IPS DF 6.9 (cell line): ENCODE results near the gene INPP5A.

ENCODE experiments used
- DNase-seq: peaks from one replicate; pipeline ENCODE4 v3.0.0-alpha.2; 2013; ENCODE audit warnings: low read depth, low spot score
- H3K27ac ChIP-seq: one replicate; pipeline ENCODE4 v1.5.1; 2013; ENCODE audit warnings: low read length, control low read depth
- H3K27me3 ChIP-seq: 2 replicates; pipeline ENCODE4 v1.6.1; 2013; ENCODE audit warnings: mild to moderate bottlenecking, low read length; ENCODE audit not compliant: control insufficient read depth, insufficient read depth
- H3K36me3 ChIP-seq: 2 replicates; pipeline ENCODE4 v1.6.1; 2013; ENCODE audit warnings: low read length; ENCODE audit not compliant: control insufficient read depth, insufficient read depth
- H3K4me1 ChIP-seq: 2 replicates; pipeline ENCODE4 v1.6.1; 2013; ENCODE audit warnings: low read length; ENCODE audit not compliant: control insufficient read depth, insufficient read depth
- H3K4me3 ChIP-seq: 2 replicates; pipeline ENCODE4 v1.5.1; 2013; ENCODE audit warnings: mild to moderate bottlenecking, low read length
- H3K9me3 ChIP-seq: 2 replicates; pipeline ENCODE4 v1.6.1; 2013; ENCODE audit warnings: low read length, inconsistent platforms; ENCODE audit not compliant: control insufficient read depth, insufficient read depth
- WGBS: extraction: QIAGEN DNeasy Blood & Tissue Kit; methylation state at CpG from one replicate; pipeline ENCODE4 v1.1.7; 2013; ENCODE audit warnings: mixed read lengths, missing lambda C conversion rate; ENCODE audit not compliant: insufficient read length, insufficient coverage; 5-methylcytosine and 5-hydroxymethylcytosine counted together

The INPP5A gene

GRCh38 chr10:132809232-132810140, 271.9 kb downstream of the INPP5A start:
- DNase-seq: no peak
- Histone ChIP-seq H3K4me1 (peaks cover 3% of the 10 kb centered on the region; the same call in 1 of the 2 replicates), H3K4me3 (no peak overlapping the region), H3K27ac (no peak overlapping the region), H3K36me3 (no peaks in the 10 kb centered on the region), H3K9me3 (no peaks in the 10 kb centered on the region), H3K27me3 (no peaks in the 10 kb centered on the region)
- no CpG with 5 or more reads among the region's 38 CpGs for WGBS

DNA sequence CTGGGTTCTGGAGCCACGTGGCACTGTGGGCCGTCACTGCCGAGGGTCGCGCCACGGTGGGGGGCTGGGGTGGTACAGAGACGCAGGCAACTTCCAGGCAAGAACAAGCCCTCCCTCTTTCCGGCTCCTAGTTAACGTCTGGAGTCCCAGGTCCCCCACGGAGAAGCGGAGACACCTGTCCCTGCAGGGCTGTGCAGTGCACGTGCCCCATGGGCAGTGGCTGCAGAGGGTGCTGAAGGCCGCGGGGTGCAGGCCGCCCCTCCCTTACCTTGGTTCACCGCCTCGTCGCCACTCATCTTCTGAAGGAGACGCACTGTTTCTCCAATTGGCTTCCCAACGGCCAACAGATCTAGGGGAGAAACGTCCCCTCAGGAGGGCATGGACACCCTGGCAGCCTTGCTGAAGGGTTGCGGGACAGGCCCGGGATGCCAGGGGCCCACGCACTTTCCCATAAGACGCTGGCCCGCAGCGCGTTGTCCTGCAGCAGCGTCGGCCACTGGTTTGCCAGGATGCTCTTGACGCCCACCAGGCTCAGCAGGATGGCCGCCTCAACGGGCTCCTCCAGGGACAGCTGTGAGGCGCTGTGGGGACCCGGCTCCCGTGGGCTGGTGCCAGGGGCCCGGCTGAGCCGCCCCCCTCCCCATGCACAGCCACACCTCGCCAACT, 272.7 kb downstream of the INPP5A start:
- Histone ChIP-seq H3K36me3 (no peaks in the 10 kb centered on the region), H3K4me1 (peaks cover 3% of the 10 kb centered on the region; the same call in 1 of the 2 replicates), H3K9me3 (no peaks in the 10 kb centered on the region), H3K27ac (no peak overlapping the region), H3K27me3 (no peaks in the 10 kb centered on the region), H3K4me3 (no peak overlapping the region)
- DNase-seq: no peak
- no CpG with 5 or more reads among the region's 39 CpGs for WGBS

GRCh38 chr10:132810807-132811700, 273.5 kb downstream of the INPP5A start:
- WGBS: no CpG with 5 or more reads among the region's 33 CpGs
- no peak for DNase-seq
- no peaks in the 10 kb centered on the region for H3K36me3 ChIP-seq
- no peak overlapping the region for H3K4me3 ChIP-seq
- no peaks in the 10 kb centered on the region for H3K9me3 ChIP-seq
- H3K27ac ChIP-seq: no peak overlapping the region
- H3K27me3 ChIP-seq: no peaks in the 10 kb centered on the region
- peaks cover 3% of the 10 kb centered on the region; the same call in 1 of the 2 replicates for H3K4me1 ChIP-seq

- Histone ChIP-seq H3K4me3 (no peak overlapping the region), H3K27me3 (no peaks in the 10 kb centered on the region), H3K36me3 (no peaks in the 10 kb centered on the region), H3K9me3 (no peaks in the 10 kb centered on the region), H3K27ac (no peak overlapping the region), H3K4me1 (peaks cover 3% of the 10 kb centered on the region; the same call in 1 of the 2 replicates)
- no CpG with 5 or more reads among the region's 26 CpGs for WGBS
- no peak for DNase-seq
Measured at GRCh38 chr10:132811891-132812481, 274.4 kb downstream of the INPP5A start.

DNA sequence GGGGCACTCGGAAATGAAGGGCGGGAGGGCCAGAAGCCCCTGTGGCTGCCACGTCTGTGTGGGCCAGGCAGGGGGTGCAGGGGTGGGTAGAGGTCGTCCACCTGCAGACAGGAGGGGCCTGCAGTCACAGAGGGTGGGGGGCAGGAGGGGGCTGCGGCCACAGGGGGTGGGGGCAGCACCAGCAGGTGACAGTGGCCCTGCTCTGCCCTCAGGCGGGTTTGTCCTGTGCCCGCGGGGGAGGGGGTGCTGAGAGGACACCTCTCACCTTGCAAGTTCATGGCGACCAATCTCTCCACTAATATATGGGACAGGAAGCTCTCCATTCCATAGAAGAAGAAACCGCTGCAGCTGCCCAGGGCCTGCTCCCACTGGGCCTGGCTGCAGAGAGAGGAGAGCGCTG, 274.9 kb downstream of the INPP5A start:
- no peaks in the 10 kb centered on the region for H3K27me3 ChIP-seq
- no peaks in the 10 kb centered on the region for H3K9me3 ChIP-seq
- no peak for DNase-seq
- no peak overlapping the region for H3K27ac ChIP-seq
- H3K4me3 ChIP-seq: no peak overlapping the region
- WGBS: no CpG with 5 or more reads among the region's 11 CpGs
- peaks cover 3% of the 10 kb centered on the region; the same call in 1 of the 2 replicates for H3K4me1 ChIP-seq
- no peaks in the 10 kb centered on the region for H3K36me3 ChIP-seq

GRCh38 chr10:132813001-132813401, 275.4 kb downstream of the INPP5A start:
- no CpG with 5 or more reads among the region's 10 CpGs for WGBS
- H3K4me3 ChIP-seq: no peak overlapping the region
- H3K27ac ChIP-seq: no peak overlapping the region
- H3K9me3 ChIP-seq: no peaks in the 10 kb centered on the region
- peaks cover 3% of the 10 kb centered on the region; the same call in 1 of the 2 replicates for H3K4me1 ChIP-seq
- DNase-seq: no peak
- H3K36me3 ChIP-seq: no peaks in the 10 kb centered on the region
- no peaks in the 10 kb centered on the region for H3K27me3 ChIP-seq

GRCh38 chr10:132813560-132814468, 276.2 kb downstream of the INPP5A start:
- no CpG with 5 or more reads among the region's 28 CpGs for WGBS
- no peaks in the 10 kb centered on the region for H3K9me3 ChIP-seq
- no peaks in the 10 kb centered on the region for H3K27me3 ChIP-seq
- no peaks in the 10 kb centered on the region for H3K36me3 ChIP-seq
- no peaks in the 10 kb centered on the region for H3K4me1 ChIP-seq
- no peak for DNase-seq
- H3K4me3 ChIP-seq: no peak overlapping the region
- H3K27ac ChIP-seq: no peak overlapping the region

GRCh38 chr10:132814469-132814856, 276.9 kb downstream of the INPP5A start:
- Histone ChIP-seq H3K27me3 (no peaks in the 10 kb centered on the region), H3K9me3 (no peaks in the 10 kb centered on the region), H3K4me1 (no peaks in the 10 kb centered on the region), H3K4me3 (no peak overlapping the region), H3K36me3 (no peaks in the 10 kb centered on the region), H3K27ac (no peak overlapping the region)
- WGBS: no CpG with 5 or more reads among the region's 16 CpGs
- DNase-seq: no peak

GRCh38 chr10:132815168-132815857, 277.7 kb downstream of the INPP5A start:
- H3K9me3 ChIP-seq: no peaks in the 10 kb centered on the region
- no peak overlapping the region for H3K4me3 ChIP-seq
- no peaks in the 10 kb centered on the region for H3K27me3 ChIP-seq
- H3K36me3 ChIP-seq: no peaks in the 10 kb centered on the region
- H3K27ac ChIP-seq: no peak overlapping the region
- WGBS: no CpG with 5 or more reads among the region's 18 CpGs
- DNase-seq: no peak
- no peaks in the 10 kb centered on the region for H3K4me1 ChIP-seq
